GM19452 (cell line): ENCODE results near the gene DACT2.

ENCODE experiments used
- ATAC-seq: cut with Tn5 transposase; IDR thresholded peaks from one replicate; pipeline ENCODE4 v1.9.1; 2021; ENCODE audit not compliant: unreplicated experiment

DACT2 gene

DNA sequence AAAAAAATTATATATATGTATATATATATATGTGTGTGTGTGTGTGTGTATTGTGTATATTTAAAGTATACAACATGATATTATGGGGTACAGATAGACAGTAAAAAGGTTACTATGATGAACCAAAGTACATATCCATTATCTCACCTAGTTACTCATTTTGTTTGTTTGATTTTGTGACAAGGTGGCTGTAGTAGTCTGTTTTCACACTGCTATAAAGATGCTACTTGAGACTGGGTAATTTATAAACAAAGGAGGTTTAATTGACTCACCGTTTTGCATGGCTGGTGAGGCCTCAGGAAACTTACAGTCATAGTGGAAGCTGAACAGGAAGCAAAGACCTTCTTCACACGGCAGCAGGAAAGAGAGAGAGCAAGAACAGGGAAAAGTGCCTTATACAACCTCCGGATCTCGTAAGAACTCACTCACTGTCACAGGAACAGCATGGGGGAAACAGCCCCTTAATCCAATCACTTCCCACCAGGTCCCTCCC is 30.2 kb upstream of the DACT2 start:
- ATAC-seq: no peak

DNA sequence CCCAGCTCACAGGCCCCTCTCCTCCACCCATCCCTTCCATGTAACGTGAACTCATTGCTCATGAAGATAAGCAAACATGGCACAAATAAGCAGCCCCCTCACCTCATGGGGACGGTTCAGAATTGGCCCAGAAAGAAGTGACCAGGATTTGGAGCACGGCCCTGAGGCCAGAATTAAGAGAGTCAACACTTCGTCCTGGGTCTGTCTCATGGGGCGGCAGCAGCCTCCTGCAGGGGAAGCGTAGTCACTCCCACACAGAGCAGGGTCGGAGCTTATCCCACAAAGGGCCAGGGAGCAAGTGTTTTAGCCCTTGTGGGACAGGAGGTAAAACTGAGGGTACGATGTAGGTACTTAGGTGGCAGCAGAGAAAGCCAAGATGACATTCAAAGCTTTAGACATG is 28.6 kb upstream of the DACT2 start:
- ATAC-seq: no peak

DNA sequence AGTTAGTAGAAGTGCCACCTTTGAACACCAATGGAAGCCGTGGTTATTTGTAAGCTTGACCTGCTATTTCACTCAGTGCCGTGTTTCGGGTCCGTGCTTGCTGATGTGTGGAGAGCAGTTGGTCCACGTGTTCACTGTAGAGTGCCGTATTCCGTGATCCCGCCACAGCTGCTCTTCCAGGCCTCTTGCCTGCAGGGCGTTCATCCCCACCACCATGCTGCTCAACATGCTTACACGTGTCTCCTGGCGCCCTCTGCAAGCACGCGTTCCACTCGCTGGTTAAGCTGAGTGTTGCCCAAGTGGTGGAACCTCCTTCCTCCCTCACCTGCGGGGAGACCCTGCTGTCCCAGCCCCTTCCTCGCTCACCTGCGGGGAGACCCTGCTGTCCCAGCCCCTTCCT is 28.0 kb upstream of the DACT2 start:
- ATAC-seq: no peak

DNA sequence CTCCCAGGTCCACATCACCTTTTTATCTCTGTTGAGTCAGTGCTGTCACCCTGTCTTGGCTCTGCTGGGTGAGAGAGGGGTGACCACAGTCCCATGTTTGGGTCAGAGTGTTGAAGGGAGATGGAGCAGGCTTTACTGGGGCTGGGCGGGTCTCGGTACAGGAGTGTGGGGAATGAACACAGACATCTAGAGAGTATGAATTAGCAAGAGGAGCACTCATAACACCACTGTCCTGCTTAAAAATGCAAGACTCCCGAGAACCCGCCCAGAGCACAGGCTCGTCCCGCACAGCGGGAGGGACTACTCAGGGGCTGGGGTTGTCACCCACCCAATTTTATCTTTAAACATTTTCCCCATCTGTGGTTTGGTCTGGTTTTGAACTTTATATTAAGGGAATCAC is 27.5 kb upstream of the DACT2 start:
- no peak for ATAC-seq

DNA sequence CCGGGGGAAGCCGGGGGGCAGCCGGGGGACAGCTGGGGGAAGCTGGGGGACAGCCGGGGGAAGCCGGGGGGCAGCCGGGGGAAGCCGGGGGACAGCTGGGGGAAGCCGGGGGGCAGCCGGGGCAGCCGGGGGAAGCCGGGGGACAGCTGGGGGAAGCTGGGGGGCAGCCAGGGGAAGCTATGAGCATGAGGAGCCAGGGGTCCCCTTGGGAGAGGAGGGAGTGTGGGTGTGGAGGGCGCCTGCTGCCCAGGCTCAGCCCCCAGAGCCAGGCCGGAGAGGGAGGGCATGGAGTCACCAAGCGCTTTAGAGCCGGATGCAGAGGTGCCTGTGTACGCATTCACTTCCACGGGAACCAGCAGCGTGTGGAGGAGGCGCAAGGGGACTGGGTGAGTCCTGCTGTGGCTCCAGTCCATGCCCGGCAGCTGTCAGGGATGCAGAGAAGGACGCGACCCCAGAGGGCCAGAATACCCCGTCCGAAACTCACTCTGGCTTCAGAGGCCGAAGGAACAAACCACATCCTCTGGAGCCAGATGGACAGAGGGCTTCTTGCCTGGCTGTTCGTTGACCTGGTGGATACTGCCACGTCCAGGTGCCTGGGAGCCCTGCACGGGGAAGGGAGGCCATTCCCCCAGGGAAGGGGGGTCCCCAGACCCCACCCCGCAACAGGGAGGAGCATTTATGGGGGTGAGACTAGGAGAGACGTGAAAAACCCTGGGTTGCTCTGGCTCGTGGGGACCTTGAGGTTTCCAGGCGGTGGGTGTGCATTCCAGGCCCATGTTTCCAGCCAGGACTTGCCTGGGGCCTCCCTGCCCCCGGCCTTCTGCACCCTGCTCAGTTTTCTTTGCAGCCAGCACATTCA is 26.5 kb upstream of the DACT2 start:
- no peak for ATAC-seq

DNA sequence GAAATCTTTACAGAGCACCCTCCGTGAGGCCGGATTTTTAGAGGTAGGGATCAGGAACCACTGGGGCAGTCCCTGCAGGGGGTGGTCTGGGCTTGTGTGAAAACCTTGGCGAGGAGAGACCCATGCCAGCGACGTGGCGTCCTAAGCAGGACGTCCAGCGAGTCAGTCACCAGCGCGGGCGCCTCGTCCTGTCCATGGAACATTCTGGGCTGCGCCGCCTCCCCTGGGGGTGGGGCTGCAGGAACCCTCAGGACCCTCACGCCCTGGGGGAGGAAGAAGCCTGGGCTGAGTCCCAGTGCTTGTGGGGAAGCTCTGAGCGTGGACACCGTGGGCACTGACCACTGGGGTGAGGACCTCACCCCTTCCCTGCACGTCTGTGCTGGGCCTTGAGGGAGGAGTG is 25.7 kb upstream of the DACT2 start:
- ATAC-seq: no peak

DNA sequence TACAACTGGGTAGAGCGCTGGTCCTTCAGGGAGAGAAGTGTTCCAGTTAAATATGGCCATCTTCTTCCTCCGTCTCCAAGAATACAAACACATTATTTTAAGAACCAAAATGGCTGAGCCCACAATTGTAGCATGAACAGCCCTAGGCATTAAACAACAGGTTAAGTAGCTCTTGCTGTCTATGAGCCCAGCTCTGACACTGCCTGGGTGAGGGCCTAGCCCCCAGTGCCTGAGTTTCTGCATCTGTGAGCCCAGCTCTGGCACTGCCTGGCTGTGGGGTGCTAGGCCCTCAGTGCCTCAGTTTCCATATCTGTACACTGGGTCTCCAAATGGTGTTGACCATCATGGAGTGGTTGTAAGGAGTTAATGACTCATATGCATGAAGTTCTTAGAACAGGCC is 24.8 kb upstream of the DACT2 start:
- no peak for ATAC-seq

DNA sequence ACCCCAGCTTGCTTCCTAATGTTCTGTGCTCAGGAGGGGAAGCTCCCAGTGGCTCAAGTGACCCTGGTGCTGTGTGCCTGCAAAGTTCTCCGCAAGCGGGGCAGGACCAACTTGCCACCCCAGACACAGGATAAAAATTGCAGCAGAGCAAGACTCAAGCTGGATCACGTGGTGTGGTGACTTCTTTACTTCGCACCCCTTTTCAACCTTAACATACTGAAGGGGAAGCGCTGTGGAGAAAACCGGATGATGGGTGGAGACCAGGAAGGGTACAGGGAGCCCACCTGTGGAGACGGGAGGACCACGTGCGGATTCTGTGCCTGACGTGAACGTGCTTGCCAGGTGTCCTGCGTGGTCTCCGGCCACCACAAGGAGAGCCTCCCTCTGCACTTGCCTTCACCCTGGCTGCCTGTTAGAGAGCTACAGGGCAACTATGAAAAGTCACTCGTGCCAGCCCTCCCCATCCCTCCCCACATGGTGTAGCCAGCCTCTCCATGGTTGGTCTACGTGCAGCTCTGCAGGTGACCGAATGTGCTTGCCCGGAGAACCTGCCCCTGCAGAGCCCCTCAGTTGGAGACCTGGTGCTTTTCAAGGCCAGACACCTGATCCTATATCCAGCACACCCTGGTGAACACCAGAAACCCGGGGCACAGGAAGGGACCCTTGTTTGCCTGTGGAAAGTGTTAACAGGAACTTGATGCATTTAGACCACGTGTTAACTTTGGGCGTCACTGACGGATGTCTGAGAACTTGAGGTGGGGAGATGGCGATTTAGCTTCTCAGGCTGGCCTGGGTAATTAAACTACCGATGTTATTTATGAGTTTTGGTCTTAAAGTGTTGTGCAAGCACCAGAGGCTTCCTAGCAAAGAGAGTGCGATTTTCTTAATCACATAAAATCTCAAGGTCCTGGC is 23.9 kb upstream of the DACT2 start:
- ATAC-seq: no peak

DNA sequence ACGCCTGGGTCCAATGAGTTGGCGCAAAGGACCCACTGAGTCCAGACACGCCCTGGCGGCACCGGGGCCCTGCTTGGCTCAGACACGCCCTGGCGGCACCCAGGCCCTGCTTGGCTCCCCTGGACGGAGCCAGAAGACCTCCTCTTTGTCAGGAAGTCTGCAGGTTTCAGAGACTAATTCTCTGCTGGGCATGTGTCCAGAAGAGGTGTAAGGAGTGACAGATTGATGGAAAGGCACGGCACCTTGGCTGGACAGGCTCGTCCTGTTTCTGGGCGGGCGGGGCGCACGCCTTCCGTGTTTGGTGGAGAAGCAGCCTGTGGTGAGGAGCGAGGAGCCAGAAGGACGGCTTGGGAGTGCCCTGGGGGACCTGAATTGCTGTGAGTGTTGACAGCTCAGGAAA is 23.1 kb upstream of the DACT2 start:
- no peak for ATAC-seq

DNA sequence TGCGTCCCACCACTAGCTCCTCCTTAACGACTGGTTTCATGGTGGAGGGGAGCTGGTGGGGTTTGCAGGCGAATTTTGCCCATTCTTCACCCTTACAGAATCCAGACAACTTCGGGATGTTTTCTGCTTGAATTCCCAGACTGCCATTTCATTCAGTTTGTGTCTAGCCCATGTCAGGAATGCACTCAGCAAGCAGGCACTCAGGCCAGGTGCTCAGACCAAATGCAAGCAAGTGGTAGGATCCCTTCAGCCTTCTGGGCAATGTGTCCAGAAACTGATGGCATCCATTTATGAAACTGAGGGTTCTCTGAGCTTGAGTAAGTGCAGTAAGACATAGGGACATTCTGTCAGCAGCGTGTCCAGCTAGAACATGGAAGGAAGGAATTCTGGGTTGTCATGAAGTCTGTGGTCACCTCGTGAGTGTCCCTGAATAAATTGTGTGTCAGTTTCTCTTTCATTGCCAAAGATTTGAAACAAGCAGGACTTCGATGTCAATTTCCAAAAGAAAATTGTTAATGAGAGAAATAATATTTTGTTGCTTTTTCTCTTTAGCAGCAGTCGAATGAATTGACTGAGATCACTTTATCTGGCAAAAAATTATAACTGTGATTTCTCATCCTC is 21.8 kb upstream of the DACT2 start:
- ATAC-seq: no peak

DNA sequence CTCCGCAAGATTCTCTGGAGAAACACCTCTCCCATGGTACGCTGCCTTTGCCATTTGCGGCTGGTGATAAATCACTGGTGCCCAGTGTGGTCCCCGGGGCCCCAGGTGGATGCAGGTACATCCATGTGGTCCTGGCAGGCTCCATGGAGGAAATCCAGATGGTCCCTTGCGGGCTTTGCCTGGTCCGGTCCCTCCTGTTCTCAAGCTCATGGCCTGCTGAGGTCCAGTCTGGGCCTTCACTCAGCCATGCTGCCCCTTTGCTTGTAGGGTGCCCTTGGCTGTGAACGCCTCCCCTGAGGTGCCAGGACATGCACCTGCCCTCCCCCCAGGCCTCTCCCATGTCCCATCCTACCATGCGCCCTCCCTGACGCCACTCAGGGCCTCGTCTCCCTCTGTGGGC is 21.2 kb upstream of the DACT2 start:
- ATAC-seq: no peak

DNA sequence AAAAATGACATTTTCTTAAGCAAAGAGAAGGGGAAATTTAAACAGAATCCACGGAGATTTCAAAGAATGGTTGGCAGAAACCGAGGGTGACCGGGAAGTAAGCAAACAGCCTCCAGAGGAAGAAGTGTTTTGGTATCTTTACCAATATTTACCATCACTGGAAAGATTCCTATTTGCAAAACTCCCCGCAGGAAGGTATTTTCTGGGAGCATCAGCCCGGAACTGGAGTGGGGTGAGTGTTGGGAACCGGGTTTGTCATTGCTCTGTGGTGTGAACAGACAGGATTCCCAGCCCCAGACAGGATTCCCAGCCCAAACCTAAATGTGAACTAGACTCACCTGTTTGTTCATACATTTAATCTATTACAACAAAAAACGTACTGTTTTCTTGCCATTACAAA is 19.2 kb upstream of the DACT2 start:
- ATAC-seq: no peak

DNA sequence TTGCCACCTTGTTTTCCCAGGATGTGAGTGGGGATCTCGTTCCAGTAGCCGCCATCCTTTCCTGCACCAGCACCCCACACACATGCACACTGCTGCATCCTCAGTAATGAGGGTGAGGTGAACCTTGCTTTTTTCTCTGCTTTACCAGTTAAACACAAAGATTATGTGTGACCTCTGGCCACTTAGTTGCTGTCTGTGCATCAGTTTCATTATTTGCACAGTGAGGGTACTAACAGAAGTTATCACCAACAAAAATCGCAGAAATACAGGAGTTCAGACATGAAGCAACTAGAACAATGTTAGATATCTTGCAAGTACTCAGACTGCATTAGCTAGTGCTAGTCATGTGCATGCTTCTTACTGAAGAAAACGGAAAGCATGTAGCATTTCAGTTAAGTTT is 17.4 kb upstream of the DACT2 start:
- no peak for ATAC-seq

DNA sequence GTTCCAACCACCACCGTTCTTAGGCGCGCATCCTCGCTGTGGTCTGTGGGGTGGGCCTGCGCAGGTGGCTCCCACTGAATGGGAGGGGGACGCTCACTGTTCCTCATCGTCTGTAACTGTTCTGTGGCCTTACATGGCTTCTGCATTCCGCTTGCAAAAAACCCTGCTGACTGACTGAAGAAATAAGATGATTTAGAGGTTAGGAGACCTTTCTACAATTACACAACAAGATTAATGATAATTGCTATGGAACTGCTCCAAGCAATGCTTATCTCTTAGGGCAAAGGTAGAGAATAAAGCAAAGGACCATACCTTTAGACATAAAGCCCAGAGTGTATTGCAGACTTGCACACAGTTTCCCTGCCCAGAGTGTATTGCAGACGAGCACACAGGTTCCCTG is 14.4 kb upstream of the DACT2 start:
- ATAC-seq: no peak

DNA sequence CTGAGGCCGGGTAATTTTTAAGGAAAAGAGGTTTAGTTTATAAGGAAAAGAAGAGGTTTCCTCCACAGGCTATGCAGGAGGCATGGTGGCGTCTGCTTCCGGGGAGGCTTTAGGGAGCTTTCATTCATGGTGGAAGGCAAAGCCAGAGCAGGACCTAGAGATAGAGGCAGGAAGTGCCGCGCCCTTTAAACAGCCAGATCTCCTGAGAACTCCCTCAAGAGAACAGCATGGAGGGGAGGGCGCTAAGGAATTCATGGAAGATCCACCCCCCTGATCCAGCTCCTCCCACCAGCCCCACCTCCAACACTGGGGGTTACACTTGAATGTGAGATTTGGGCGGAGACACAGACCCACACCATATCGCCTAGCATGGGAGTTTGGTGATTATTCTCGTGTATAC is 13.9 kb upstream of the DACT2 start:
- ATAC-seq: no peak

DNA sequence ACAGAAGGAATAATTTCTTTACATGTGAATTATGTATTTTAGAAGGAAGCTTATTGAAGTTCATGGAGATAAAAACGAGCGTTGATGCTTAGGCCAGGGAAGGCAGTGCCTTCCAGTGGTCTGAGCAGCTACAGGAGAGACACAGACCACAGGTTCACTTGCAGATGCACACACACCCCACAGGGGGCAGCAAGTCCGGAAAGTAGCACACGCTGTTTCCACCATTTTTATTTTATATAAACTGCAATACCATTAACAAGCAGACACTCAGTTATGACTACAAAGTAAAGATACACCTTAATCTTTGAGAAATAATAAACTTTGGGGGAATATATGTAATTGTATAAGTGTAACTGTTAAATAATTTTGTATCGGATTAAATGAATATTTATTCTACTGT is 13.5 kb upstream of the DACT2 start:
- ATAC-seq: no peak

DNA sequence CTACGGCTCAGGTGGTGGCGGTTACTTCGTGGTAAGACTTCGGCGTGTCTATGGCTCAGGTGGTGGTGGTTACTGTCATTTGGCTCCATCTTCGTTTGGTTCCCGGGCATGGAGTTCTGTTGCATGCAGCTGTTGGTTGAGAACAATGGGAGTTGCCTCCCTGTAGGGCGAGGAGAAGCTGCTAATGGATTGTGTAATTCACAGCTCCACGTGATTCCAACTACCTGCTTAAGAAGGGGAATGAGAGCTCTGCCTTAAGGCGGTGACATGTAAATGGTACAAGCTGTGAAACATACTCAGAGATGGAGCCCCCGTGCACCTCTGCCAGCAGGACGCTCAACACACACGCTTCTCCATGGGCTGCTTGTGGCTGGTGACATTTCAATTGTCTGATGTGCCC is 12.4 kb upstream of the DACT2 start:
- no peak for ATAC-seq

DNA sequence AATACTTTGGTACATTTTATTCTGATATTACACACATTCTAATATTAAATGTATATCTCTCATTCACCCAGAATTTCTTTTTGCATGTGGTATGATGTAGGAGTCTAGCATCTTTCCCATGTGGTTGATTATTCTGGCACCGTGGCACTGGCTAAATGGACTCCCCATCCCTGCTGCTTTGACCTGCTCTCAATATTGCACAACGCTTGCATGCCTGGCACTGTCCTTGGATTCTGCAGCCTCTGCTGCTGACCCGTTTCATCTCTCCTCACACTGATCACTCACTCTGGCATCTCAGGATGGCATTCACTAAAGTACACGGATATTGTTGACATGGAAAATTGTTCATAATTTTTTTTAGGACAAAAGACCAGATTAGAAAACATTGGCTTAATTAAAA is 11.5 kb upstream of the DACT2 start:
- no peak for ATAC-seq

DNA sequence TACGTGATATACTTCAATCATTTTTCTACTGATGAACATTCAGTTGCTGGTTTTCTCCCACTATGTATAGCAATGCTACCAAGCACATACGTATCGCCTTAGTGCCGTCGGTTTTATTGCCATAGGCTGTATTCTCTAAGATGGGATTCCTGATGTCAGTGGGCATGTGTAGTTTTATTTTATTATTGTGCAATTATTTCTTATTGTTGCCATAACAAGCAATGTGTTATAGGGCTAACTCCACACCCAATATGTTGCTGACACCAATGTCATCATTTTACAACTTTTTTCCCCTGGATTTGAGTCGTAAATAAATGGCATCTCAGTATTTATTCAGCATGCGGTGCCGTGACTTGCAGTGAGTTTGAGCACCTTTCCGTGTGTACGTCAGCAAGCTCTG is 10.8 kb upstream of the DACT2 start:
- no peak for ATAC-seq

DNA sequence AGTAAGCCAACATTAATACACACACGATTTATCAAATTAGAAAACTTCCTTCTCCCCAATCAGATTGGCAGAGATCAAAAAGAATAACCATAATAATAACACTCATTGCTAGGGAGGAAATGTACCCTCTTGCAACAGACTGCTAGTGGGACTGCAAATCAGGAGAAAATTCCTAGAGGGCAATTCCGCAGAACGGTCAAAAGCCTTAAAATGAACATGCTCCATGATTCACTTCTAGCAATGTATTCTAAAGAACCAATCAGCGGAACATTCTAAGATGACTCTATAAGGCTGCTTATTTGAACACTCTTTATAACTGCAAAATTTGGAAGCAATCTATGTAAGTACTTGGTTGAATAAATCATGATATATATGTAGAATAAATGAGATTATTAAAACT is 8.5 kb upstream of the DACT2 start:
- ATAC-seq: no peak
